ENCODE results near the gene RCBTB1.

GRCh38 chr13:49488563-49488962, 96.8 kb downstream of the RCBTB1 start:
- TF ChIP-seq CTCF (IDR thresholded peaks at IDR 0.05; ENCODE audit: low read depth, low read length) (no peak), EZH2phosphoT487 (IDR thresholded peaks at IDR 0.05; ENCODE audit: low read depth) (no peak)

Measured in OCI-LY3 (cell line).